Right atrium auricular region (tissue), 2 donors: Measurements from ENCODE around the gene LRBA. TPM values are rescaled to one million over a fixed set of nuclear protein-coding genes. Genes with fewer than 3 reads are reported as not detected.

Experiments
- DNase-seq: peaks from one replicate; pipeline ENCODE4 v3.0.0-alpha.2; 2019; ENCODE audit warnings: low spot score
- H3K27ac ChIP-seq, 2 donors: fragments of 200-600 bp; sonication (generic); 1 replicate in 1 of 2; 2 replicates in 1 of 2; pipeline ENCODE4 v1.5.1; 2016 to 2019
- H3K27me3 ChIP-seq, 2 donors: fragments of 200-600 bp; sonication (generic); one replicate each; pipeline versions ENCODE4 v1.5.1 to v1.6.0; 2017 to 2019
- H3K36me3 ChIP-seq: fragments of 200-600 bp; sonication (generic); one replicate; pipeline ENCODE4 v1.5.1; 2016
- H3K4me1 ChIP-seq, 2 donors: fragments of 200-600 bp; sonication (generic); one replicate each; pipeline versions ENCODE4 v1.5.1 to v1.6.0; 2017 to 2019
- H3K4me3 ChIP-seq, 2 donors: fragments of 200-600 bp; sonication (generic); 1 replicate in 1 of 2; 2 replicates in 1 of 2; pipeline ENCODE4 v1.5.1; 2017 to 2019; ENCODE audit warnings: mild to moderate bottlenecking in 1 of 2, moderate library complexity in 1 of 2
- H3K9me3 ChIP-seq, 2 donors: fragments of 200-600 bp; sonication (generic); one replicate each; pipeline ENCODE4 v1.5.1; 2019
- CTCF ChIP-seq, 2 donors: fragments of 200-600 bp; sonication (generic); IDR thresholded peaks; one replicate each; pipeline ENCODE4 v1.5.1; 2019; ENCODE audit warnings: antibody characterized with exemption in 2 of 2
- total RNA-seq, 2 donors: library from RNA; depleted of rRNA; stranded (reverse); fragments of >200 nt; gene quantifications; one replicate each; pipeline ENCODE4 v1.1.0, GENCODE V29; 2016

Gene LRBA
- total RNA-seq, 2 donors from 2014 or later = 20.8 to 37.7 TPM

GRCh38 chr4:150725957-150726523 lies 289.0 kb downstream of the LRBA start:
- Histone ChIP-seq H3K27ac (no peak overlapping the region), H3K4me3 (no peak overlapping the region), H3K4me1 (peaks cover 0 to 16% of the 10 kb centered on the region in 2 donors), H3K27me3 (no peaks in the 10 kb centered on the region), H3K9me3 (peaks cover 0 to 14% of the 10 kb centered on the region in 2 donors), H3K36me3 (no peaks in the 10 kb centered on the region)
- no peak for TF ChIP-seq CTCF (IDR thresholded peaks at IDR 0.05)
- no peak for DNase-seq

GRCh38 chr4:150723727-150724411 lies 291.2 kb downstream of the LRBA start:
- no peak for DNase-seq
- Histone ChIP-seq H3K4me1 (peaks cover 0 to 20% of the 10 kb centered on the region in 2 donors), H3K4me3 (no peak overlapping the region), H3K27me3 (no peaks in the 10 kb centered on the region), H3K9me3 (peaks cover 0 to 14% of the 10 kb centered on the region in 2 donors), H3K36me3 (no peaks in the 10 kb centered on the region), H3K27ac (peak overlapping the region; percentile 60 to 83)
- no peak for TF ChIP-seq CTCF (IDR thresholded peaks at IDR 0.05)

GRCh38 chr4:150722908-150723362 lies 292.1 kb downstream of the LRBA start:
- DNase-seq = peak; percentile 88
- Histone ChIP-seq H3K27me3 (no peaks in the 10 kb centered on the region), H3K9me3 (peaks cover 0 to 14% of the 10 kb centered on the region in 2 donors), H3K36me3 (no peaks in the 10 kb centered on the region), H3K27ac (peak overlapping the region; percentile 60 to 83), H3K4me1 (peaks cover 0 to 20% of the 10 kb centered on the region in 2 donors), H3K4me3 (no peak overlapping the region)
- TF ChIP-seq CTCF (IDR thresholded peaks at IDR 0.05) = peak in 1 of 2 donors; percentile 72

GRCh38 chr4:150720973-150721518 lies 294.0 kb downstream of the LRBA start:
- H3K4me3 ChIP-seq = no peak overlapping the region
- no peak for TF ChIP-seq CTCF (IDR thresholded peaks at IDR 0.05)

GRCh38 chr4:150717952-150718351 lies 297.1 kb downstream of the LRBA start:
- Histone ChIP-seq H3K36me3 (no peaks in the 10 kb centered on the region), H3K4me3 (no peak overlapping the region), H3K27me3 (no peaks in the 10 kb centered on the region), H3K9me3 (no peaks in the 10 kb centered on the region), H3K27ac (no peak overlapping the region), H3K4me1 (peaks cover 0 to 9% of the 10 kb centered on the region in 2 donors)
- DNase-seq = no peak
- TF ChIP-seq CTCF (IDR thresholded peaks at IDR 0.05) = no peak

More at GRCh38 chr4:150720973-150721518, 294.0 kb downstream of the LRBA start:
- Histone ChIP-seq H3K36me3 (no peaks in the 10 kb centered on the region), H3K4me1 (peaks cover 0 to 20% of the 10 kb centered on the region in 2 donors), H3K9me3 (peaks cover 0 to 5% of the 10 kb centered on the region in 2 donors), H3K27me3 (no peaks in the 10 kb centered on the region), H3K27ac (no peak overlapping the region)
- DNase-seq = no peak
